Suppressor macrophage treated with lipopolysaccharide for 1 hour (primary cell): Measurements from ENCODE around the gene SPAM1.
A peak's percentile ranks its signal among the peaks of the same experiment; 100 is the strongest.
"Not testable (repeated sequence)": the region's sequence is repeated elsewhere in the genome, so short reads cannot be mapped to it uniquely, and the experiment has no call there.

Source experiments
- DNase-seq, 3 donors: peaks; one replicate each; pipeline ENCODE4 v3.0.0-alpha.2; 2020 to 2022

The SPAM1 gene

DNA sequence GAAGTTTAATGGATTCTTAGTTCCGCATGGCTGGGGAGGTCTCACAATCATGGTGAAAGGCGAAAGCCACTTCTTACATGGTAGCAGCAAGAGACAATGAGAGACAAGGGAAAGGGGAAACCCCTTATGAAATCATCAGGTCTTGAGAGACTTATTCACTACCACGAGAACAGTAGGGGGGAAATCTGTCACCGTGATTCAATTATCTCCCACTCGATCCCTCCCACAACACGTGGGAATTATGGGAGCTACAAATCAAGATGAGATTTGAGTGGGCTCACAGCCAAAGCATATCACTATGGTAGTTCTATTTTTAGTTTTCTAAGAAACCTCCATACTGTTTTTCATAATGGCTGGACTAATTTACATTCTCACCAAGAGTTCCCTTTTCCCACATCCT, 36.7 kb downstream of the SPAM1 start:
- peak; percentile 21 to 63 (median 37) for DNase-seq

DNA sequence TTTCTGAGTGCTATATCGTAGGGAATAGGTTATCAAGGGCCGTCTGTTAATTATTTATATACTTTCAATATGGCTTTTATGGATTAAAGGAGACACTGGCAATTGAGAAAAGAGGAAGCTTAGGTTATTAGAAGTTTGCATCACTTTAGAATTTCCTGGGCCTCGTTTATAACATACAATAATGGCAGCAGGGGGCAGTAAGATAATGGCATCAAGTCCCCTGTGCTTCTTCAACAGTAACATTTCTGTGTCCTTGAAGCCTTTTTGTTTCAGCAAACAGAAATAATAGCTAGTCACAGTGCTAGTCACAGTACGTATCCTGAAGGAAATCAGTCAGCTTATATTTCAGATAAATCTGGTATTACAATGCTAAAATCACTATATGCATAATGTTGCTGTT, 41.9 kb downstream of the SPAM1 start:
- DNase-seq: peak in 2 of 3 donors; percentile 4 to 26

DNA sequence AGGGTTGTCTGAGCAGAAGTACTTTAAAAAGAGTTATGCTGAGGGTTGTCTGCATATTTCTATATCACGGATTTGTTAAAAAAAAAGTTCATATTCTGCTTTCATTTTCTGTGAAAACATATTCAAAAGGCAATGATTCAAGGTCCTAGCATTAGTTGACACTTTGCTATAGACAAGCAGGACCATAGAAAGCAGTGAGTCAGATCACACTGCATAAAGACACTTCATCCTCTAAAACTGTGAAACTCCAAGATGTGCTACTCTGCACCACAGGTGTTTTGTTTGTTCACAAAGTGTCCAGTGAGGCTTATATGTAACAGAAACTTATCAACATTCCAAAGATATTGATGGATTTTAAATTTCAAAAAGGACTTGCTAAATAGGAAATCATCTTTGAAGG, 47.0 kb downstream of the SPAM1 start:
- no peak for DNase-seq

DNA sequence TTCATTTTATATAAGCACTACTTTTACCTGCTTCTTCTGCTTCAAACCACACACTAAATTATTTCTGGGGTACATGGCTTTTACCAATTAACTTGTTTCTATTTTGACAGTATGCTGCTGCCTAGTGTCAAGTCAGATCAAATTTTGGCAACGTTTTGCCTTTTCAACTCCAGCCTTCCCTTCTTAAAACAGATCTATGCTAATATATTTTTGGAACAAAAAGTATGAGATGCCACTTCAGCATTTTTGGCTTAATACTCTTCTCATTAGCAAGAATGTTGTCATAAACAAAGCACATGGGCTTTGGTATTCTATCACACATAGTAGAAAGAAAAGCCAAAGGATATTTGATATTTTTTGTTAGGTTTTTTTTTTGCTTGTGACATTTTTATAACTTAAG, 47.8 kb downstream of the SPAM1 start:
- no peak for DNase-seq

DNA sequence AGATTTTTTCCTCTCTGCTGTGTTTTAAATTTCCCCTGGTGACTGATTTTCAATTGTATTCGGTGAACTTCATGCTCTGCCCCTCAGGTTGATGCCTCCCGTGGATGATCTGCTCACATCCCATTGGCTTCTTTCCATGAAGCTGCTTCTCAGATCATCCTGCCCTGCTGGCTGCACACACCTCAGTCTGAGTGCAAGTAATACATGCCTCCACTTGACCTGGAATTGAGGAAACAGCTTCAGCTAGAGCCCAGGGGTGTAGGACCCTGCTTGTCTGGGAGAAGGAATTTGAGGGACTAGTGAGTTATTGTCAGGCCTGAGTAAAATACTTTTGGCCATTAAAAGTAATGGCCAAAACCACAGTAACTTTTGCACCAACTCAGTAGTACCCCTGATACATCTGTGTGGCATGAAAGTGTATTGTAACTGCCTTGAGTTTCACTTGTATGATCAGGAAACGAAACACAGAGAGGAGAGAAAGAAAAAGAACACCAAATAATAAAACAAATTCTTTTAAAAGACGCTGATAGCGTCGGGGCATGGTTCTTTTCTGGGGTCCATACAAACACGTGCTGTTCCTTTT, 49.4 kb downstream of the SPAM1 start:
- DNase-seq: no peak

DNA sequence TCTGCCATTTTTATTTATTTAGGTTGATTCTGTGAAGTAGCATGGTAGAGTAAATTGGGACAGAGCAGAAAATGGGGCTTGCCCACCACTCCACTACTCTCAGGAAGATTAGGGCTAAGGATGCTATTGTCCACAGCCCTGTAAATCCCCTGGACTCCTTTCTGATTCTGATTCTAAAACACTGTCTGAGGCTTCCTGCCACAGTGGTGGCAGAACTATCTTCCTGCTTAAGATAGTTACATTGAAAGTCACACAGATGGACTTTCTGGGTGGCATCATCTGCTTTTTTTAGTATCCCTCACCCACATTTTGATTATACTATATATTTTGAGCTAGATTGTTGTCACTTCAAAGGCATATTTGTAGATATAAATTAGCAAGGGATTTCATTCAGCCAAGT, 50.0 kb downstream of the SPAM1 start:
- no peak for DNase-seq

DNA sequence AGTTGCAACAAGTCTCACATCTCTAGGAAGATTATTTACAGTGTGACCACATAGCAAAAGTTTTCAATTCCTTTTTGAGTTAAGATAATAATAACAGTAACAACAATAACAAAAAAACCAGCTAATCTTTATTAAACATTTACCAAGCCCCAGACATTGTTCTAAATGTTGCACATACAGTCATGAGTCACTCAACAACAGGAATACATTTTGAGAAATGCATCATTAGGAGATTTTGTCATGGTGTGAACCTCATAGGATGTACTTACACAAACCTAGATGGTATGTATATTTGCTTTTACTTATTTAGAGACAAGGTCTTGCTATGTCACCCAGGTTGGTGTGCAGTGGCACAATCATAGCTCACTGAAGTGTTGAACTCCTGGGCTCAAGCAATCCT, 52.0 kb downstream of the SPAM1 start:
- no peak for DNase-seq

DNA sequence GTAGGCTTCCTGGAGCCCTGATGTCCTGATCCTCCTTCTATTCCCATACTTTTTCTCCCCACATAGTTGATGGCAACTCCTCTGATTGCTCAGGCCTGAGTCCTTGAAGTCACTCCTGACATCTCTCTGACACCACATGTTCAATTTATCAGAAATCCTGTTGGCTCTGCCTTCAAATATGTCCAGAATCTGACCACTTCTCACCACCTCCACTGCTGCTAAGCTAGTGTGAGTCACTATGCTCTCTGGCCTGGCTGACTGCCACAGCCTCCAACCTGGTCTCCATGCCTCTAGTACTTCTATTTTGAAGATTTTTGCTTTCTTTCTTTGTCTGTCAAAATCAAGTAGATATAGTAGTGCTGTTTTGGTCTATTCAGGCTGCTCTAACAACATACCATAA, 54.8 kb downstream of the SPAM1 start:
- no peak for DNase-seq

DNA sequence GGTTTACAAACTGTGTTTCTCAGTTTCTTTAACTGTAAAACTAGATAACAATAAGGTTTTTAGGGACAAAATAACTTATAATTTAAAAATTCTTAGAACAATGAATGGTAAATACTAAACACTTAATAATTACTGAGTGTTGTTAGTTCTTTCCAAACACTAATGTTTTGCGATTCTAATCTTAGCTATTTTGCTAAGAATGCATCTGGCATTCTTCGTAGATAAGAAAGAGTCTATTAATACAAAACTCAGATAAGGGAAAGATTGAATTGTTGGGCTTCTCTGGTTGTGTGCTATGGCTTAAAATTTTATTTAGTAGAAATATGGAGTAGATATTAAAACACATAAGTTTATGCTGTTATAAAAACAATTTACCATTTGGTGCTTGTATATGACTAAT, 62.4 kb downstream of the SPAM1 start:
- no peak for DNase-seq

DNA sequence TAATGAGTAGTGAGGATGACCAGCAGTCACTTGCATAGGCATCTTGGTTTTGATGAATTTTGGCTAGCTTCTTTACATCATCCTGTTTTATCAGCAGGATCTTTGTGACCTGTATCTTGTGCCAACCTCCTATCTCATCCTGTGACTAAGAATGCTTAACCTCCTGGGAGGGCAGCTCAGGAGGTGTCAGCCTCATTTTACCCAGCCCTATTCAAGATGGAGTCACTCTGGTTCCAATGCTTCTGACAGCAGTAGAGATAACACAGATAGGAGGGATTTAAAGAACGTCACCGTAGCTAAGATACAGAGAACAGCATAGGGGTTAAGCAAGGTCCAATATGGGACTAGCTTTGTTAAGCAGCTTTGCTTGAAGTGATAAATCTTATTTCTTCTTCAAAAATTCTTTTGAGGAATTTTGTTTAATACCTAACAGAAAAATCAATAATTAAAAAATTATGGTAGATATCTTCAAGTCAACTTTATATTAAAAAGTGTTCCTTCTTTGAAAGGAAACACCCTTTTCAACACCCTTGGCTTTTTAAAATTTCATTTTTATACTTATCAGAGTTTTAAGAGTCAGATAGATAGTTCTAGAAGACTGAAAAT, 68.0 kb downstream of the SPAM1 start:
- no peak for DNase-seq

DNA sequence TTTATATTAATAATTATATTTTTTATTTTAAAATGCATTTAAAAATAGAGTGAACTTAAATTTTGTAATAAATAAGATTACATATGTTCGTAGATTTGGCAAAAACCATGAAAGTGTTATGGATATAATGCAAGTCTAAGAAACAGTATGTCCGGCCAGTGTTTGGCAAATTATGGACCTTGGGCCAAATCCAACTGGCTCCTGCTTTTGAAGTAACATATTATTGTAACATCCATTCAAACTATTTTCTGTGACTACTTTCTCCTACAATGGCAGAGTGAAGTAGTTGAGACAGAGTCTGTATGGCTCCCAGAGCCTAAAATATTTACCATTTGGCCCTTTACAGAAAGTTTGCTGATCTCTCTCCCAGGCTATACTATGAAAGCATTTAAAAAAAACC, 69.0 kb downstream of the SPAM1 start:
- no peak for DNase-seq

DNA sequence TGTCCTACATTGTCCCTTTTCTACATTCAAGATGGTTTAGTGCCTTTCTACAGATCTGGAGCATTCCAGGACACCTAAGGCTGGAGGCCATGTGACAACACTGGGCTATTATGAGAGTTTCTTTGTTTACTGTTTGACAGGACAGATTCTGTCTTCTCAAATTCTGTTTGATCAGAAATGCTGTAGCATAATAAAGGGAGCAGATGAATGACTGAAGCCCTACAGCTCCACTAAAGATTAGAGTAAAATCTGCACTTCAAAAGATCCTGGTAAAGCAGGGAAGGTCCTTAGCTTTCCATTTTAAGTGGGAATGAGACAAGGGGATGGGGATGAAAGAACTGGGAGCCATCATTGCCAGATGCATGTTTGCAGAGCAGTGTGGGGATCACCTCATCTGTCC, 69.4 kb downstream of the SPAM1 start:
- DNase-seq: no peak

DNA sequence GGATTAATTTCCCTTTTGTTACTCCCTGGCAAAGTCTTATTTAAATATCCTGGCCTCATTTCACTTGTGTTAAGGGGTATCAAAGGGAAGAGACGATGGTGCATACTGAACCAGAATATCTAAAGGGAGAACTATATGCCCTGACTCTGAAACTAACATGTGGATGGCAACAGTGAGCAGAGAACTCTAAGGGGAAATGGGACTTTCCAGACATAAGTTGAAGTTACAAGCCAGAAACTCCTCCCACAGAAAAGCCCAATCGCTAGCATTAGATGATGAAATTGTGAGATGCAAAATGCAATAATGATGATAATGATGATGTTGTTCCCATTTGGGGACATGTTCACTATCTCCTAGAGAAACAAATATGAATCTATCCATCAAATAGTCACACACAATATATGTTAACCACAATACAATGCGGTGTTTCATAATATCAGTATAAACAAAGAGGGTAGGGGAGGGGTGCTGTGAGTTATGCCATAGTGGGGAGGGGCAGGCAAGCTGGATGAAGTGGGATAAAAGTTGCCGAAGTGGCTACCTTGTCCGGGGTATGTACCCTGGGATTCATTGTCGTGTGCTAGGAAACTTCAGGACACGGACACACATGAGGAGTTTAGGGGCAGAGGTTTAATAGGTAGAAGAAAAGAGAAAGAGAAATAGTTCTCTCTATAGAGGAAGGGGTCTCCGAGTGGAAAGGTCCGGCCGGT, 70.7 kb downstream of the SPAM1 start:
- DNase-seq: no peak

DNA sequence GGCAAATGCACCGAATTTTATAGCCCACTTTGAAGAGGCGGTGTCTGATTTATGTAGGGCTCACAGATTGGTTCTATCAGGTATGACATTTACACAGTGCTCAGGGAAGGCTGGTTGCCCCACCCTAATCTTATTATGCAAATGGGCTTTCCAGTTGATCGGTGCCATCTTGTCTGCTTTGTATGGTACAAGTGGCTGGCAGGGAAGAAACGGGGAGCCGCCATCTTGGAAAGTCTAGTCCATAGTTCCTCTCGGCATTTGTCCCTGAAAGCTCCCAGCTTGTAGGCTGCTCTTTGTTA, 71.2 kb downstream of the SPAM1 start:
- DNase-seq: no peak

DNA sequence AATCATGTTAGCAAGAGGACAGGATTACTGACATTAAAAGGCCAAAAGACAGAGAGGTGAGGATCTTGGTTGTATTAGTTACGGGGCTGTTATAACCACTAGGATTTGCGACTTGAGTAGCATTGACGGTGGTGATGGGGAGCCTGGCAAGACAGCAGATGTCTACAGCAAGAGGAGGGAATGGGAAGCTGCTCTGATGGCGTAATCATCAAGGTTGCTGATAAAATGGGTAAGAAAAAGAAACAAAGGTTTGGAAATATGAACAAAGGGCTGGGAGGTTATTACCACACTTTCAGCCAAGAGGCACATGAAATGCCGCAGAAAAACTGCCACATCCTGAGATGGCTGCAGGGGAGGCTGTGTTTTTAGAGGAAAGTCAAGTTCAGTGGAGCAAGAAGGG, 73.9 kb downstream of the SPAM1 start:
- no peak for DNase-seq

DNA sequence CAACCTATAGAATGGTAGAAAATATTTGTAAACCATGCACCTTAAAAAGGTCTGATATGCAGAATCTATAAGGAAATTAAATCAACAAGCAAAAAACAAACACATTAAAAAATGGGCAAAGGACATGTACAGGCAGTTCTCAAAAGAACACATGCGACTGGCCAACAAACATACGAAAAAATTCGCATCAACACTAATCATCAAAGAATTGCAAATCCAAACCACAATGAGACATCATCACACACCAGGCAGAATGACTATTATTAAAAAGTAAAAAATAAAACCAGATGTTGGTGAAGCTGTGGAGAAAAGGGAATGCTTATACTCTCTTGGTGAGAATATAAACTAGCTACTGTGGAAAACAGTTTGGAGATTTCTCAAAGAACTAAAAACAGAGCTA, 74.7 kb downstream of the SPAM1 start:
- DNase-seq: no peak

DNA sequence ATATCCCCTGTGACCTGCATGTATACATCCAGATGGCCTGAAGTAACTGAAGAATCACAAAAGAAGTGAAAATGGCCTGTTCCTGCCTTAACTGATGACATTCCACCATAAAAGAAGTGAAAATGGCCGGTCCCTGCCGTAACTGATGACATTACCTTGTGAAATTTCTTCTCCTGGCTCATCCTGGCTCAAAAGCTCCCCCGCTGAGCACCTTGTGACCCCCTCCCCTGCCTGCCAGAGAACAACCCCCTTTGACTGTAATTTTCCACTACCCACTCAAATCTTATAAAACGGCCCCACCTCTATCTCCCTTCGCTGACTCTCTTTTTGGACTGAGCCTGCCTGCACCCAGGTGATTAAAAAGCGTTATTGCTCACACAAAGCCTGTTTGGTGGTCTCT, 83.3 kb downstream of the SPAM1 start:
- DNase-seq: not testable (repeated sequence)

DNA sequence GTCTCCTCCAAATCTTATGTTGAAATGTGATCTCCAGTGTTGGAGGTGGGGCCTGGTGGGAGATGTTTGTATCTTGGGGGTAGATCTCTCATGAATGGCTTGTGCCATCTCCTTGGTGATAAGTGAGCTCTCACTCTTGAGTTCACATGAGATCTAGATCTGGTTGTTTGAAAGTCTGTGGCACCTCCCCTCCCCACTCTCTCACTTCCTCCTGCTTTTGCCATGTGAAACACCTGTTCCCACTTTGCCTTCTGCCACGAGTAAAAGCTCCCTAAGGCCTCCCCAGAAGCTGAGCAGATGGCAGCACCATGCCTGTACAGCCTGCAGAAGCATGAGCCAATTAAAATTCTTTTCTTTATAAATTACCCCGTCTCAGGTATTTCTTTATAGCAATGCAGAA, 84.3 kb downstream of the SPAM1 start:
- no peak for DNase-seq
